ENCODE data around the gene PTPRG. TPM values are rescaled to one million over a fixed set of nuclear protein-coding genes. Genes with fewer than 3 reads are reported as not detected.
A peak's percentile ranks its signal among the peaks of the same experiment; 100 is the strongest.

PTPRG gene
- total RNA-seq, 1 experiment from 2014 or later = 69.3 TPM

GRCh38 chr3:62169906-62170660 lies 608.7 kb downstream of the PTPRG start:
- no CpG with 5 or more reads among the region's 4 CpGs for WGBS (ENCODE audit: extremely low coverage, insufficient read length, low lambda C conversion rate)
- Histone ChIP-seq H3K4me2 (ENCODE audit: insufficient read depth, insufficient read length, low read length) (no peak overlapping the region), H3K4me1 (ENCODE audit: insufficient read depth, low read length) (no peaks in the 10 kb centered on the region), H3K14ac (ENCODE audit: insufficient read depth, low read length) (no peak overlapping the region), H3K56ac (ENCODE audit: insufficient read length, low read depth, low read length) (no peak overlapping the region), H3K79me1 (ENCODE audit: insufficient read depth, low read depth, low read length, poor library complexity, severe bottlenecking) (no peaks in the 10 kb centered on the region), H4K91ac (ENCODE audit: insufficient read length, low read depth, low read length) (no peak overlapping the region), H4K5ac (ENCODE audit: insufficient read length, low read depth, low read length) (no peak overlapping the region), H3K4ac (ENCODE audit: low read depth, low read length) (no peak overlapping the region), H3K27ac (ENCODE audit: insufficient read length, low read depth, low read length) (peak overlapping the region; percentile 17), H3T11ph (ENCODE audit: low read length) (no peak overlapping the region), H3K9me3 (ENCODE audit: control insufficient read depth, low read depth, low read length) (no peaks in the 10 kb centered on the region), H2BK20ac (ENCODE audit: low read depth, low read length, poor library complexity, severe bottlenecking) (no peak overlapping the region), H3K23ac (ENCODE audit: insufficient read length, low read depth, low read length) (no peak overlapping the region), H2BK120ac (ENCODE audit: low read depth, low read length, poor library complexity, severe bottlenecking) (no peak overlapping the region), H4K8ac (replicated peaks; ENCODE audit: insufficient read length, low read depth, low read length) (no peak overlapping the region), H3K18ac (ENCODE audit: insufficient read length, low read depth, low read length) (no peak overlapping the region), H3K9ac (ENCODE audit: extremely low read depth, insufficient read length, low read length) (no peak overlapping the region), H3K27me3 (ENCODE audit: insufficient read depth, low read length) (no peaks in the 10 kb centered on the region), H2AK5ac (ENCODE audit: insufficient read length, low read length) (no peak overlapping the region), H2AFZ (ENCODE audit: low read length) (no peak overlapping the region), H2BK15ac (ENCODE audit: low read depth, low read length) (no peak overlapping the region), H3K23me2 (ENCODE audit: insufficient read length, low read depth, low read length, poor library complexity, severe bottlenecking) (no peaks in the 10 kb centered on the region), H2BK5ac (ENCODE audit: insufficient read length, low read length) (no peak overlapping the region), H3K79me2 (ENCODE audit: insufficient read depth, low read length) (no peaks in the 10 kb centered on the region), H4K20me1 (ENCODE audit: control insufficient read depth, insufficient read depth, insufficient read length) (no peaks in the 10 kb centered on the region), H2BK12ac (ENCODE audit: insufficient read length, low read depth, low read length) (no peak overlapping the region)
- DNase-seq = no peak
- Mint-ChIP-seq H3K9me3 (peaks cover 0 to 2% of the 10 kb centered on the region in 2 experiments; a peak in 2 of 5 replicates), H3K4me3 (no peak overlapping the region), H3K36me3 (ENCODE audit: insufficient read depth in 1 of 3, low read depth in 3 of 3) (peaks cover 12 to 25% (median 16%) of the 10 kb centered on the region in 3 experiments), H3K27ac (peak overlapping the region in 2 of 3 experiments; percentile 16 to 30; a peak in 3 of 7 replicates), H3K4me1 (peaks cover 22 to 26% of the 10 kb centered on the region in 2 experiments), H3K27me3 (ENCODE audit: low read depth) (no peaks in the 10 kb centered on the region)
- no peak for TF ChIP-seq CTCF (conservative IDR thresholded peaks at IDR 0.05)
